T-helper 17 cell (primary cell): ENCODE measurements around the gene CDCA4. TPM values are rescaled to one million over a fixed set of nuclear protein-coding genes. Genes with fewer than 3 reads are reported as not detected.

Experiments used
- ATAC-seq: fragments of 150-1000 bp; cut with Tn5 transposase; 2 replicates; pipeline ENCODE4 v1.10.0; 2021; ENCODE audit warnings: mild to moderate bottlenecking, moderate library complexity
- DNase-seq, 3 donors: peaks; one replicate each; pipeline versions ENCODE4 v3.0.0 to v3.0.0-alpha.2; 2020 to 2021
- H3K9me3 ChIP-seq: one replicate; pipeline ENCODE4 v1.7.0; 2013; ENCODE audit warnings: low read length, mild to moderate bottlenecking; ENCODE audit not compliant: control insufficient read depth, poor library complexity, severe bottlenecking
- H3K27ac Mint-ChIP-seq: one replicate; pipeline ENCODE4 v1.8.0; 2022; ENCODE audit warnings: mild to moderate bottlenecking, moderate library complexity, mixed read lengths
- H3K27me3 Mint-ChIP-seq: one replicate; pipeline ENCODE4 v1.8.0; 2022; ENCODE audit warnings: mixed read lengths
- H3K36me3 Mint-ChIP-seq: one replicate; pipeline ENCODE4 v1.8.0; 2022; ENCODE audit warnings: low read depth, mixed read lengths
- H3K4me1 Mint-ChIP-seq: one replicate; pipeline ENCODE4 v1.8.0; 2022; ENCODE audit warnings: mild to moderate bottlenecking, mixed read lengths
- H3K4me3 Mint-ChIP-seq: one replicate; pipeline ENCODE4 v1.8.0; 2022; ENCODE audit warnings: mild to moderate bottlenecking, moderate library complexity, mixed read lengths
- total RNA-seq, 4 donors: library from RNA in 2 of 4; stranded (reverse) in 2 of 4; gene quantifications; one replicate each; pipeline ENCODE4 v1.2.3 and lab custom pipeline; 2022 to 2026

The CDCA4 gene
- total RNA-seq, 2 donors from 2014 or later: 16.1 to 18.4 TPM

DNA sequence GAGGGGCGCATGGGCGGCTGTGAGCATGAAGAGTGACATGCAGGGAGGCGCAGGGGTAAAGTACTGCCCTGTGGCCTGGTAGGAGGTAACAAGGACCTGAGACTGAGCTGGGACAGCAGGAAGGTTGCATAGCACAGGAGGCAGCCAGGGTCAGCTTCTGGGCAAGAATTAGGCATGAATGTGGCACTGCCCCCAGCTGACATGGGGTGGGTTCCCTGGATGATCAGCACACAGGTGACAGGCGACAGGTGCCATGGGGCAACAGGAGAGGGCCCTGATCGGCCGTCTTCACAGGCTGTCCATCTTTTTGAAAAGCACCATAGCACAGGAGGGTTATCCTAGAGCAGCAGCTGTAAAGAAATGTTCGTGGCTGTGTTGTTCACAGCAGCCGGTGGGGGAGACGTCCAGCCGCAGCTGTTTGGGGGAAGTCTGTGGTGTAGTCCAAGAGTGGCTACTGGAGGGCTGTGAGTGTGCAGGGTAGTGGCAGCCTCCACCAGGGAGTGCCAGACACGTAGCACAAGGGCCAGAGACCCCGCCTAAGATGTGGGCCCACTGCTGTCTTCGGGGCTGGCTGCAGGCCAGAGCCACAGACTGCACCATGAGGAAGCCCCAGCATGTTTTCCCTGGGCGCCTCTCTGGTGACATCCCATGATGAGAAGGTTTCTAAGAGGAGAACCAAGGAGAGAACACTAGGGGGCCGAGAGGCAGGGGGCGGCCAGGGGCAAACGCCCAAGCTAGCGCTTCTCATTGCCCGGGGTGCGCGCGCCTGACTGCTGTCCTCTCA, 26.9 kb downstream of the CDCA4 start:
- peaks cover 4% of the 10 kb centered on the region for H3K36me3 Mint-ChIP-seq
- H3K27me3 Mint-ChIP-seq: no peaks in the 10 kb centered on the region
- H3K9me3 ChIP-seq: no peaks in the 10 kb centered on the region
- peaks cover 4% of the 10 kb centered on the region for H3K4me1 Mint-ChIP-seq
- DNase-seq: no peak
- ATAC-seq: no peak
- H3K27ac Mint-ChIP-seq: no peak overlapping the region
- H3K4me3 Mint-ChIP-seq: no peak overlapping the region

- H3K27ac Mint-ChIP-seq: no peak overlapping the region
- peaks cover 4% of the 10 kb centered on the region for H3K36me3 Mint-ChIP-seq
These were observed 27.6 kb downstream of the CDCA4 start for GRCh38 chr14:104993306-104993705.

DNA sequence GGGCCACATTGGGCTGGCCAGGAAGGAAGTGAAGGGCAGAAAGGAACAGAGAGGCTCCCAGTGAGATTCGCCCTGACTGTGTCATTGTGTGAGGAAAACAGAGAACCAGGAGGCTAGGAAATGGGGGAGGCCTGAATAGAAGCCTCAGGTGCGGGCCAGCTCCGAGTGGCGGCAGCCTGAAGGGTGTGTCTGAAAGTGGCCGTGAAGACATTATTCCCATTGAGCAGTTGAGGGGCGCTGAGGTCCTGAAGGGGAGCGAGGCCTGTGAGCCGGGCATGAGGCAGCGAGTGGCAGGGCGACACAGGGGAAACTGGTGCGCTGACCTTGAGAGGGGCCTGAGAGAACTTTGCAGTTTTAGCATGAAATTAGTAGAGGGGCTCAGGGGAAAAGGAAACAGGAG, 28.4 kb downstream of the CDCA4 start:
- H3K9me3 ChIP-seq: no peaks in the 10 kb centered on the region
- no peak for ATAC-seq
- no peak for DNase-seq
- H3K27ac Mint-ChIP-seq: no peak overlapping the region
- H3K27me3 Mint-ChIP-seq: no peaks in the 10 kb centered on the region
- no peak overlapping the region for H3K4me3 Mint-ChIP-seq
- peaks cover 4% of the 10 kb centered on the region for H3K4me1 Mint-ChIP-seq
- H3K36me3 Mint-ChIP-seq: peaks cover 4% of the 10 kb centered on the region

More at GRCh38 chr14:104993306-104993705, 27.6 kb downstream of the CDCA4 start:
- Mint-ChIP-seq H3K4me3 (no peak overlapping the region), H3K4me1 (peaks cover 4% of the 10 kb centered on the region), H3K27me3 (no peaks in the 10 kb centered on the region)
- H3K9me3 ChIP-seq: no peaks in the 10 kb centered on the region
- DNase-seq (no peak), ATAC-seq (no peak)

GRCh38 chr14:104991896-104992230, 29.0 kb downstream of the CDCA4 start:
- DNase-seq (no peak), ATAC-seq (no peak)
- peaks cover 3% of the 10 kb centered on the region for H3K36me3 Mint-ChIP-seq
- H3K4me1 Mint-ChIP-seq: peaks cover 7% of the 10 kb centered on the region
- peaks cover 5% of the 10 kb centered on the region for H3K27me3 Mint-ChIP-seq
- H3K9me3 ChIP-seq: no peaks in the 10 kb centered on the region
- no peak overlapping the region for H3K27ac Mint-ChIP-seq
- no peak overlapping the region for H3K4me3 Mint-ChIP-seq

DNA sequence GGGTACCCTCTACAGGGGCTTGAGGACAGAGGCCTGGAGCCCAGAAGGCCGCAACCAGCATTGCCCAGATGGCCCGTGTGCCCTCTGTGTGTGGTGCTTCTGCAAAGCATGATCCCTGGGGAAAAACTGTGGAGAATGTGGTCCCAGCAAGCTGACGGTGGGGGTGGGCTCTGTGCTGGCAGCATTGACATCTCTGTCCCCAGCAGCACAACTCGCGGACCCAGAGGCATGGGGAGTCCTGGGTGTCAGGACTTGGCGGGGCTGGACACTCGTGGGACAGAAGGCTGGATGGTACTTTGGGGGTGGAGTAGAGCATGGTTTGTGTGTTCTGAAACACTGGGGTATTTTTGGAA, 31.0 kb downstream of the CDCA4 start:
- Mint-ChIP-seq H3K27me3 (peaks cover 5% of the 10 kb centered on the region), H3K27ac (no peak overlapping the region), H3K36me3 (peaks cover 3% of the 10 kb centered on the region), H3K4me3 (no peak overlapping the region), H3K4me1 (peaks cover 7% of the 10 kb centered on the region)
- ATAC-seq: no peak
- no peaks in the 10 kb centered on the region for H3K9me3 ChIP-seq
- DNase-seq: no peak

DNA sequence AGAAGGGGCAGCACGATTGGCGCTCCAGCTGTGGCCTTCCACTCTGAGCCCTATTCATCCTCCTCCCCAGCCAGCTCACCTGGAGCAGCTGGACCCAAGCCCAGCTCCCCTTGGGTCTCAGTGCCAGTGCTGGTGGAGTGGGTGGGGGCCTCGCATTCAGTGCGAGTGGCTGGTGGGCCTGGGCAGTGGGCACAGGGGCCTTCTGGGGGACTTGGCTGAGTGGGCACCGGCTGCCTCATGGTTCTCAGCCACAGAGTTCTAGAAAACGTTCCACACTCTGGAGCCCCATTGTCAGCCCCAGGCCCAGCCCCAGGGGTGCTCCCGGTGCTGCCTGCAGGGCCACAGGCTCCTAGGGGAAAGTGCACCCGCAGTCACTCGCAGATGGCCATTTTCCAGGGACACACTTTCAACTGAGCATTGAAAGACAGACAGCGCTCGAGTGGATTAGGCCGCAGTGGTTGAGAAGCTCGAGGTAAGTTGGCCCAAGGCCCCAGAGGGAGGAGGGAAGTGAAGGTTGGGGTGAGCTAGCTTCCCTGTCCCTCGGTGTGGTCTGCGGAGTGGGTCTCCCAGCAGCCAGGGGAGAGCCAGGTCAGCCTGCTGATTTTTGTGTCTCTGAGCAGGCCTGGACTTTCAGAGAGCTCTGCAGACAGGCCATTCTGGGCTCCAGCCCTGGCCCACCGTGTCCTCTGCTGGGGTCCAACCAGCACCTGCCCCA, 31.5 kb downstream of the CDCA4 start:
- no peaks in the 10 kb centered on the region for H3K9me3 ChIP-seq
- Mint-ChIP-seq H3K36me3 (peaks cover 3% of the 10 kb centered on the region), H3K27ac (no peak overlapping the region), H3K27me3 (peaks cover 5% of the 10 kb centered on the region), H3K4me1 (peaks cover 13% of the 10 kb centered on the region), H3K4me3 (no peak overlapping the region)
- DNase-seq: no peak
- ATAC-seq: no peak

GRCh38 chr14:104986487-104987164, 34.3 kb downstream of the CDCA4 start:
- peaks cover 13% of the 10 kb centered on the region for H3K4me1 Mint-ChIP-seq

DNA sequence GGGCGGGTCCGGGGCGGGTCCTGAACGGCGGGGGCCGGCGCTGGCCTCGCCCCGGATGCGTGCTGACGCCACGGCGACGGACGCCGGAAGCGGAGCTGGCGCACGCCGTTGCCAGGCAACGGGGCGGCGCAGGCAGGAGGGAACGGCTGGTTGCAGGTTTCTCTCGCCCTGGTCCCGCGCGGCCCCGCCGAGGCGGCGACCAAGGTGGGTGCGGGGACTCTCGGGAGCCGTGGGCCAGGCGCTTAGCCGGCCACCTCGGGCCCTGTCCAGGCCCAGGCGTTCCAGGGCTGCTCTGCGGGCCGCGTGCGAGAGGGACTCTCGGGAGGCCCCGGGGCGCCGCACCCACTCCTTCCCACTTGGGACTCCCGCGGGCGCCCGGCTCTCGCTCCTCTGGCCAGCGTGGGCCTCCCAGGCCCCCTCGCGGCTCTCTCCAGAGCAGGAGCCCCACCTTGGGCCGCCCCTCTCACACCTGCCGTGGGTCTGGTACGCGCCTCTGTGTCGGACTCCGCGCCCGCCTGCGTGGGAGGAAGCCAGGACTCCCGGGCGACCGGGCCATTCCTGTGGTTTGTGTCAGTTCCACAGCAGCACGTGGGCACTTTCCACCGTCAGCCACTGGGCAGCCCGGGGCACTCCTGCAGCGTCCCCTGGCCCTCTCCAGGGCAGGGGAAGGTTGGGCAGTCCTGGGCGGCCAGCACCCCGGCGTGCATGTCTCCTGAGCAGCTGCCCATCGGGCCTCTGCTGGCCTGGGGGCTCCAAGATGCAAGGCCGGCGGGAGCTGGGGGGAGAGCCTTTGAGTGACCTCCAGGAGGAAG, 35.0 kb downstream of the CDCA4 start, which contains the start of gene CLBA1:
TSS of gene CLBA1 (plus strand) at position 114 of the 812 bp plus-strand sequence. CDS start at position 758, 644 bp downstream.
- ATAC-seq: peak; percentile 97
- no peaks in the 10 kb centered on the region for H3K36me3 Mint-ChIP-seq

More at GRCh38 chr14:104986487-104987164, 34.3 kb downstream of the CDCA4 start:
- Mint-ChIP-seq H3K4me3 (peak overlapping the region; percentile 66), H3K27ac (peak overlapping the region; percentile 77), H3K27me3 (peaks cover 5% of the 10 kb centered on the region), H3K36me3 (no peaks in the 10 kb centered on the region)
- H3K9me3 ChIP-seq: no peaks in the 10 kb centered on the region
- no peak for ATAC-seq
- no peak for DNase-seq

DNA sequence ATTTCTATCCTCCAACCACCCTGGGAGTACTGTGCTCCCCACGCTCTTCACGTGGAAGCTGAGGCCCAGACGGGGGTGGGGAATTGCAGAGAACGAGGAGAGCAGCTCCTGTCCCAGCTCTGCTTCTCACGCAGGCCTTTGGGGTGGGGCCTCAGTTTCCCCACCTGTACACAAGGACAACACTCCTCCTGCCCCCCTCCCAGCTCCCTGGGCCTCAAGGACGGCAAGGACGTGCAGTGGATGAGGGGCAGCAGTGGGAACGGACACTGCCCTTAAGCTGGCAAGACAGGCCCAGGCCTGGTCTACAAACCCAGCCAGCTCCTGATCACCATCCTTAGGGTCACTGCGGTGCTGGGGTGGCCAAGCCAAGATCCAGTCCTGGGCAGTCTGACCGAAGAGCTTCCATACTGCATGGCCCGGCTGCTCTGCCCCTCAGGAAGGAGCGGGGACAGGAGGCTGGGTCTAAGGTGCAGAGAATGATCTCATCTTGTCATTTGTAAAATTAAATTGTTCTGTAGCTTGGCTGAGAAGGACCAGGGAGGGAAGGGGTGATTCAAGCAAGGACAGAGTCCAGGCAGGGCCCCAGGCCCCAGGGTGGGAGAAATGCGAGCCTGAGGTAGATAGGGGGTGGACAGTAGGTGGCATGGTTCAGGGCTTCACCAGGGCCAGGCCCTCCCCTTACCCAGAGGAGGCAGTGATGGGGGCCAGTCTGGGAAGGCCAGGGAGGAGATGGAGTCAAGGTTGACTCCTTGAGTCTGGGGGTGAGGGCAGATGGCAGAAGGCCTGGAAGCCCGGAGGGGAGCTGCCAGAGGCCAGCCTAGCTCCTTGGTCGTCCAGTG, 36.6 kb downstream of the CDCA4 start:
- H3K27ac Mint-ChIP-seq: peak overlapping the region; percentile 81
- ATAC-seq (no peak), DNase-seq (no peak)
- H3K36me3 Mint-ChIP-seq: peaks cover 3% of the 10 kb centered on the region
- H3K4me3 Mint-ChIP-seq: peak overlapping the region; percentile 77
- H3K9me3 ChIP-seq: no peaks in the 10 kb centered on the region
- H3K4me1 Mint-ChIP-seq: peaks cover 21% of the 10 kb centered on the region
- peaks cover 13% of the 10 kb centered on the region for H3K27me3 Mint-ChIP-seq

More for the DNA sequence above, 35.0 kb downstream of the CDCA4 start, which contains the start of gene CLBA1:
- H3K4me3 Mint-ChIP-seq: peak within 1 kb of the TSS; percentile 77
- H3K9me3 ChIP-seq: no peaks in the 10 kb centered on the region
- DNase-seq: peak; percentile 82 to 90 (median 85)
- peak within 1 kb of the TSS; percentile 81 for H3K27ac Mint-ChIP-seq
- peaks cover 13% of the 10 kb centered on the region for H3K4me1 Mint-ChIP-seq
- H3K27me3 Mint-ChIP-seq: peaks cover 5% of the 10 kb centered on the region

GRCh38 chr14:104983231-104983721, 37.6 kb downstream of the CDCA4 start:
- Mint-ChIP-seq H3K27ac (peak overlapping the region; percentile 81), H3K36me3 (peaks cover 3% of the 10 kb centered on the region), H3K27me3 (peaks cover 19% of the 10 kb centered on the region), H3K4me3 (no peak overlapping the region), H3K4me1 (peaks cover 23% of the 10 kb centered on the region)
- no peak for ATAC-seq
- H3K9me3 ChIP-seq: no peaks in the 10 kb centered on the region
- DNase-seq: no peak

DNA sequence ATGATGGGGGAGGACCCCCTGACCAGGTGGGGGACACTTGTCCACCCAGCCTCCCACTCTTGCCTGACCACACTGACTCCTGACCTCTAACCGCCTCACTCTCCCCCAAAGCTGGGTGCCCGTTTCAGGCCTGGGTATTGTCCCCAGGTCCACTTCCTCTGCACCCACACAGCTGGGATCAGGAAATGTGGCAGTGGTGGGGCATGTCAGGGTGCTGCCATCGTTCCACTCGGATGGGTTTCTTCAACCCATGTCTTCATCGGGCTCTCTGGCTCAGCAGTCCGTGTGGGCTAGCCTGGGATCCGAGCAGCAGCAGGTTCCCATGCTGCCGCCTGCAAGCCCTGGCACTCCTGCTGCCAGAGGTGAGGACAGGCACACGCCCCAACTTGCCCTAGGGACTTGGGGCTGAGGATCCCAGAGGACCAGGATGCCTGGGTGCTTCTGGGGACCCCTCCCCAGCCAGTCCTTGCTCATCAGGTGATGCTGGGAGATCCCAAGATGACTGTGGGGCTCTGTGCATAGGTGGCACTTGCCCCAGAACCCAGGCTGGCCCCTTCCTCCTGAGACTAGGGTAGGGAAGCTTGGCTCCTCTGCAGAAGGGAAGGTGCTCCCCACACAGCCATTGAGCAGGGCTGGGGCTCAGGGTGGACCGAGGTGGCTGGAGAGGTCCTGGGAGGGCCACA, 38.2 kb downstream of the CDCA4 start:
- DNase-seq (no peak), ATAC-seq (no peak)
- Mint-ChIP-seq H3K4me1 (peaks cover 25% of the 10 kb centered on the region), H3K27me3 (peaks cover 19% of the 10 kb centered on the region), H3K36me3 (peaks cover 3% of the 10 kb centered on the region), H3K27ac (peak overlapping the region; percentile 81), H3K4me3 (no peak overlapping the region)
- no peaks in the 10 kb centered on the region for H3K9me3 ChIP-seq
